SK-N-SH (cell line): ENCODE data around the gene DPPA5. TPM values are rescaled to one million over a fixed set of nuclear protein-coding genes. Genes with fewer than 3 reads are reported as not detected.

Experiments used
- CTCF ChIA-PET: fragments of 300-600, 350-600 bp; formaldehyde crosslinking; extraction: SDS; loops from one replicate; lab custom pipeline; 2021; lab: Yijun Ruan, JAX
- POLR2A ChIA-PET: fragments of 350-600 bp; sonication (Branson Sonifier 250); formaldehyde crosslinking; extraction: SDS; loops from one replicate; lab custom pipeline; 2020; ENCODE audit warnings: antibody characterized with exemption, inconsistent platforms; lab: Yijun Ruan, JAX
- DNase-seq: peaks from one replicate; pipeline ENCODE4 v3.0.0; 2012
- H2AFZ ChIP-seq: fragments of 200-600 bp; sonication (generic); 2 replicates; pipeline ENCODE4 v1.8.1; 2016; ENCODE audit warnings: antibody characterized with exemption, mild to moderate bottlenecking, low read depth
- H3F3A ChIP-seq: fragments of 200-600 bp; sonication (generic); replicated peaks from 2 replicates; pipeline ENCODE3; 2016; ENCODE audit warnings: antibody characterized with exemption, mild to moderate bottlenecking; ENCODE audit not compliant: insufficient read depth
- H3K27ac ChIP-seq, 2 experiments: fragments of 200-500 bp in 1 of 2; fragments of 200-600 bp in 1 of 2; sonication (Bioruptor generic) in 1 of 2; sonication (generic), shearing (Covaris generic) in 1 of 2; 2 replicates each; pipeline versions ENCODE4 v1.5.1 to v1.6.1; 2014 to 2016; ENCODE audit warnings: low read depth in 2 of 2, inconsistent platforms in 1 of 2, low read length in 1 of 2, mild to moderate bottlenecking in 1 of 2, mixed read lengths in 1 of 2
- H3K27me3 ChIP-seq: fragments of 200-600 bp; sonication (generic), shearing (Covaris generic); 2 replicates; pipeline ENCODE4 v1.6.1; 2016; ENCODE audit warnings: mixed run types; ENCODE audit not compliant: insufficient read depth
- H3K36me3 ChIP-seq, 2 experiments: fragments of 200-500 bp in 1 of 2; fragments of 200-600 bp in 1 of 2; sonication (Bioruptor generic) in 1 of 2; sonication (generic) in 1 of 2; replicated peaks in 1 of 2; 2 replicates each; pipeline versions ENCODE3 to v1.5.1; 2014 to 2016; ENCODE audit warnings: low read length in 1 of 2, mild to moderate bottlenecking in 1 of 2; ENCODE audit not compliant: insufficient read depth in 2 of 2, control insufficient read depth in 1 of 2
- H3K4me1 ChIP-seq, 2 experiments: fragments of 200-500 bp in 1 of 2; fragments of 200-600 bp in 1 of 2; sonication (Bioruptor generic) in 1 of 2; sonication (generic), shearing (Covaris generic) in 1 of 2; 2 replicates each; pipeline versions ENCODE4 v1.5.1 to v1.6.1; 2014 to 2016; ENCODE audit warnings: low read depth in 1 of 2, low read length in 1 of 2, mixed run types in 1 of 2; ENCODE audit not compliant: insufficient read depth in 2 of 2, control insufficient read depth in 1 of 2
- H3K4me2 ChIP-seq: fragments of 200-600 bp; sonication (generic), shearing (Covaris generic); 2 replicates; pipeline ENCODE4 v1.6.1; 2017; ENCODE audit warnings: mixed run types
- H3K4me3 ChIP-seq, 2 experiments: fragments of 200-500 bp in 1 of 2; fragments of 200-600 bp in 1 of 2; sonication (Bioruptor generic) in 1 of 2; sonication (generic), shearing (Covaris generic) in 1 of 2; 2 replicates each; pipeline versions ENCODE4 v1.5.1 to v1.8.1; 2014 to 2016; ENCODE audit warnings: low read depth in 2 of 2, inconsistent platforms in 1 of 2, low read length in 1 of 2, mild to moderate bottlenecking in 1 of 2, mixed read lengths in 1 of 2, moderate library complexity in 1 of 2
- H3K79me2 ChIP-seq: fragments of 200-600 bp; sonication (generic); 2 replicates; pipeline ENCODE4 v1.8.1; 2017; ENCODE audit warnings: mild to moderate bottlenecking; ENCODE audit not compliant: insufficient read depth
- H3K9ac ChIP-seq: fragments of 200-600 bp; sonication (generic); 2 replicates; pipeline ENCODE4 v1.6.1; 2017; ENCODE audit warnings: mixed run types
- H3K9me2 ChIP-seq: fragments of 200-600 bp; sonication (generic); 2 replicates; pipeline ENCODE4 v1.6.1; 2017; ENCODE audit warnings: mixed run types
- H3K9me3 ChIP-seq: fragments of 200-600 bp; sonication (generic); 2 replicates; pipeline ENCODE4 v1.6.1; 2017; ENCODE audit warnings: mixed run types, mild to moderate bottlenecking, moderate library complexity
- H4K20me1 ChIP-seq: fragments of 200-600 bp; sonication (generic); 2 replicates; pipeline ENCODE4 v1.6.1; 2017; ENCODE audit warnings: mild to moderate bottlenecking, mixed run types; ENCODE audit not compliant: insufficient read depth
- CTCF ChIP-seq: fragments of 200-600 bp; sonication (generic); IDR thresholded peaks from 2 replicates; pipeline ENCODE4 v1.6.1; 2017; ENCODE audit warnings: antibody characterized with exemption, mild to moderate bottlenecking, moderate library complexity
- EZH2phosphoT487 ChIP-seq: fragments of 200-600 bp; sonication (generic); IDR thresholded peaks from 2 replicates; pipeline ENCODE4 v1.6.1; 2017; ENCODE audit warnings: low read depth, mixed run types, mild to moderate bottlenecking, antibody characterized with exemption, moderate library complexity, borderline replicate concordance
- FOXJ3 ChIP-seq: sonication (generic); formaldehyde crosslinking; IDR thresholded peaks from 2 replicates; pipeline ENCODE4 v1.5.1; 2020; ENCODE audit warnings: mild to moderate bottlenecking, missing genetic modification reagents
- FOXM1 ChIP-seq: IDR thresholded peaks from 2 replicates; pipeline ENCODE4 v1.4.0; 2012; ENCODE audit warnings: low read depth, mild to moderate bottlenecking
- GABPA ChIP-seq: IDR thresholded peaks from 2 replicates; pipeline ENCODE4 v1.4.0; 2012; ENCODE audit warnings: low read depth, mild to moderate bottlenecking
- MEF2A ChIP-seq: IDR thresholded peaks from 2 replicates; pipeline ENCODE4 v1.4.0; 2012; ENCODE audit warnings: low read depth, borderline replicate concordance
- NFIC ChIP-seq: IDR thresholded peaks from 2 replicates; pipeline ENCODE4 v1.4.0; 2012; ENCODE audit warnings: borderline replicate concordance
- NRF1 ChIP-seq: IDR thresholded peaks from 2 replicates; pipeline ENCODE4 v1.6.1; 2012; ENCODE audit warnings: low read depth, mild to moderate bottlenecking, low read length
- RAD21 ChIP-seq: IDR thresholded peaks from 2 replicates; pipeline ENCODE4 v1.6.1; 2012; ENCODE audit warnings: mild to moderate bottlenecking, low read length
- REST ChIP-seq: IDR thresholded peaks from 2 replicates; pipeline ENCODE4 v1.6.1; 2012; ENCODE audit warnings: mild to moderate bottlenecking, low read depth, low read length, moderate library complexity
- TCF12 ChIP-seq: IDR thresholded peaks from 2 replicates; pipeline ENCODE4 v1.4.0; 2012
- USF1 ChIP-seq: IDR thresholded peaks from 2 replicates; pipeline ENCODE4 v1.4.0; 2012; ENCODE audit warnings: low read depth, borderline replicate concordance
- YY1 ChIP-seq: IDR thresholded peaks from 2 replicates; pipeline ENCODE4 v1.4.0; 2012; ENCODE audit warnings: low read depth, mild to moderate bottlenecking
- WGBS: methylation state at CpG from one replicate; pipeline ENCODE4 v1.1.6; 2017; ENCODE audit warnings: low lambda C conversion rate; 5-methylcytosine and 5-hydroxymethylcytosine counted together
- polyA plus RNA-seq, 3 experiments: library from polyadenylated mRNA; depleted of rRNA; stranded (reverse); fragments of >200 nt; gene quantifications; 2 replicates each; pipeline ENCODE4 v1.2.3, GENCODE V29; 2012

The DPPA5 gene
- polyA plus RNA-seq, 1 of the 3 experiments (the other 2 are of a cell fraction): not detected

GRCh38 chr6:73362358-73362757 is 8.3 kb upstream of the DPPA5 start, which contains the start of gene KHDC3L:
Gene KHDC3L, plus strand, starts transcription at chr6:73362658. Its CDS starts 72 bp downstream, at chr6:73362730.
- Histone ChIP-seq H3K4me2 (no peak within 1 kb of the TSS), H4K20me1 (no peaks in the 10 kb centered on the region), H3K27me3 (no peaks in the 10 kb centered on the region), H3K4me3 (no peak within 1 kb of the TSS), H3K9me2 (no peaks in the 10 kb centered on the region), H3K9me3 (no peaks in the 10 kb centered on the region), H3K27ac (no peak within 1 kb of the TSS), H3K9ac (no peak within 1 kb of the TSS), H3K4me1 (no peaks in the 10 kb centered on the region), H2AFZ (no peak within 1 kb of the TSS), H3K79me2 (no peaks in the 10 kb centered on the region), H3F3A (no peaks in the 10 kb centered on the region), H3K36me3 (no peaks in the 10 kb centered on the region)
- ChIA-PET POLR2A (no interaction called here), CTCF (no interaction called here)
- WGBS: 88% methylated on average over 5 of the region's 23 CpGs
- no peak for DNase-seq
- TF ChIP-seq YY1: no peak
- no peak for TF ChIP-seq USF1
- no peak for TF ChIP-seq GABPA
- no peak for TF ChIP-seq FOXM1

GRCh38 chr6:73349311-73349710 is 4.8 kb downstream of the DPPA5 start:
- Histone ChIP-seq H3K4me1 (no peaks in the 10 kb centered on the region), H3K9ac (no peak overlapping the region), H3K4me3 (no peak overlapping the region), H3K9me3 (no peaks in the 10 kb centered on the region), H3K36me3 (no peaks in the 10 kb centered on the region)
- TF ChIP-seq MEF2A (no peak), TCF12 (no peak), CTCF (no peak), EZH2phosphoT487 (no peak), REST (no peak), RAD21 (no peak), NRF1 (no peak), NFIC (no peak), FOXM1 (no peak), FOXJ3 (CRISPR knock-in tag) (no peak)
- TF ChIP-seq, all 33 proteins: peak for 0
- H3K27ac ChIP-seq: no peak overlapping the region
- WGBS: 92% methylated on average over 6 of the region's 6 CpGs
- H3K27me3 ChIP-seq: 0 out of 2 replicates have a peak, but pooled peaks cover under 1% of the 10 kb centered on the region
- H3K9me2 ChIP-seq: no peaks in the 10 kb centered on the region
- DNase-seq: no peak
- no peaks in the 10 kb centered on the region for H3K79me2 ChIP-seq
- CTCF ChIA-PET: interaction anchor here (0.6 to 1.4 kb wide), 3 partner anchors 23 to 1959 kb away, joined by 3 to 7 read pairs (median 3); no protein-coding TSS in a partner anchor
- H3K4me2 ChIP-seq: no peak overlapping the region
- no peak overlapping the region for H2AFZ ChIP-seq
- POLR2A ChIA-PET: no interaction called here
- H4K20me1 ChIP-seq: no peaks in the 10 kb centered on the region
- H3F3A ChIP-seq: no peaks in the 10 kb centered on the region
